IMR-90 (cell line): ENCODE results near the gene RGMB. TPM values are rescaled to one million over a fixed set of nuclear protein-coding genes. Genes with fewer than 3 reads are reported as not detected.

Experiments used
- ATAC-seq: fragments of 200-7000 bp; cut with Tn5 transposase; 2 replicates; pipeline ENCODE4 v1.9.1; 2020; ENCODE audit warnings: low read depth, mild to moderate bottlenecking, moderate library complexity
- BruUV-seq: library from RNA; stranded (reverse); fragments of 400-500 nt; replicated peaks from 2 replicates; lab custom pipeline; 2021; lab: Mats Ljungman, UMichigan
- CTCF ChIA-PET: fragments of 300-600 bp; formaldehyde crosslinking; extraction: SDS; loops from one replicate; lab custom pipeline; 2021; ENCODE audit warnings: antibody characterized with exemption; lab: Yijun Ruan, JAX
- POLR2A ChIA-PET: fragments of 300-600 bp; sonication (Branson Sonifier 250); formaldehyde crosslinking; loops from one replicate; lab custom pipeline; 2022; ENCODE audit warnings: antibody characterized with exemption; ENCODE audit not compliant: unreplicated experiment; lab: Charles Lee
- DNase-seq: peaks from one replicate; pipeline ENCODE4 v3.0.0; 2013
- H2AFZ ChIP-seq: replicated peaks from 2 replicates; pipeline ENCODE3; 2013; ENCODE audit warnings: low read length, mild to moderate bottlenecking; ENCODE audit not compliant: poor library complexity
- H2AK5ac ChIP-seq: 2 replicates; pipeline ENCODE4 v1.6.1; 2013; ENCODE audit warnings: low read depth, low read length, inconsistent platforms
- H2AK9ac ChIP-seq: replicated peaks from 2 replicates; pipeline ENCODE3; 2013; ENCODE audit warnings: mild to moderate bottlenecking, low read depth, low read length, moderate library complexity; ENCODE audit not compliant: poor library complexity
- H2BK120ac ChIP-seq: 2 replicates; pipeline ENCODE4 v1.6.1; 2013; ENCODE audit warnings: low read depth, low read length, inconsistent platforms
- H2BK15ac ChIP-seq: 3 replicates; pipeline ENCODE4 v1.6.1; 2013; ENCODE audit warnings: low read depth, low read length, inconsistent platforms
- H2BK20ac ChIP-seq: 2 replicates; pipeline ENCODE4 v1.6.1; 2013; ENCODE audit warnings: low read depth, mild to moderate bottlenecking, inconsistent platforms, low read length, moderate library complexity
- H2BK5ac ChIP-seq: 2 replicates; pipeline ENCODE4 v1.6.1; 2013; ENCODE audit warnings: mild to moderate bottlenecking, low read depth, low read length, inconsistent platforms; ENCODE audit not compliant: poor library complexity, severe bottlenecking
- H3K14ac ChIP-seq: replicated peaks from 2 replicates; pipeline ENCODE4 v1.6.1; 2013; ENCODE audit warnings: low read depth, low read length, inconsistent platforms
- H3K18ac ChIP-seq: 2 replicates; pipeline ENCODE4 v1.6.1; 2013; ENCODE audit warnings: low read depth, low read length, control low read depth
- H3K23ac ChIP-seq: 2 replicates; pipeline ENCODE4 v1.6.1; 2013; ENCODE audit warnings: low read depth, low read length, inconsistent platforms
- H3K27ac ChIP-seq: 2 replicates; pipeline ENCODE4 v1.5.1; 2013; ENCODE audit warnings: mild to moderate bottlenecking, control low read depth, low read length; ENCODE audit not compliant: insufficient read depth
- H3K27me3 ChIP-seq: 2 replicates; pipeline ENCODE4 v1.6.1; 2013; ENCODE audit warnings: low read length; ENCODE audit not compliant: control insufficient read depth, insufficient read depth
- H3K36me3 ChIP-seq: 2 replicates; pipeline ENCODE4 v1.6.1; 2013; ENCODE audit warnings: low read length, mixed read lengths; ENCODE audit not compliant: control insufficient read depth, insufficient read depth
- H3K4ac ChIP-seq: 2 replicates; pipeline ENCODE4 v1.6.1; 2013; ENCODE audit warnings: low read depth, low read length, inconsistent platforms
- H3K4me1 ChIP-seq: 2 replicates; pipeline ENCODE4 v1.6.1; 2013; ENCODE audit warnings: low read length, mixed read lengths; ENCODE audit not compliant: control insufficient read depth, insufficient read depth
- H3K4me2 ChIP-seq: 2 replicates; pipeline ENCODE4 v1.6.1; 2013; ENCODE audit warnings: low read depth, mild to moderate bottlenecking, control low read depth, low read length, moderate library complexity
- H3K4me3 ChIP-seq: 2 replicates; pipeline ENCODE4 v1.5.1; 2013; ENCODE audit warnings: low read depth, mild to moderate bottlenecking, control low read depth, low read length, moderate library complexity; ENCODE audit not compliant: insufficient read depth
- H3K56ac ChIP-seq: 2 replicates; pipeline ENCODE4 v1.6.1; 2013; ENCODE audit warnings: low read length, inconsistent platforms; ENCODE audit not compliant: insufficient read depth; ENCODE audit errors: extremely low read depth
- H3K79me1 ChIP-seq, 2 experiments: 2 replicates each; pipeline ENCODE4 v1.6.1; 2013; ENCODE audit warnings: low read length in 2 of 2, inconsistent platforms in 1 of 2, low read depth in 1 of 2
- H3K9ac ChIP-seq: 2 replicates; pipeline ENCODE4 v1.6.1; 2013; ENCODE audit warnings: low read depth, low read length, control low read depth
- H3K9me1 ChIP-seq: 2 replicates; pipeline ENCODE4 v1.6.1; 2013; ENCODE audit warnings: low read length, inconsistent platforms; ENCODE audit not compliant: insufficient read depth
- H3K9me3 ChIP-seq: 2 replicates; pipeline ENCODE4 v1.6.1; 2013; ENCODE audit warnings: low read length; ENCODE audit not compliant: control insufficient read depth, insufficient read depth
- H4K20me1 ChIP-seq: 2 replicates; pipeline ENCODE4 v1.6.1; 2013; ENCODE audit warnings: low read length, inconsistent platforms; ENCODE audit not compliant: insufficient read depth
- H4K5ac ChIP-seq: 2 replicates; pipeline ENCODE4 v1.6.1; 2013; ENCODE audit warnings: mild to moderate bottlenecking, low read depth, low read length, control low read depth
- H4K8ac ChIP-seq, 2 experiments: 2 replicates each; pipeline ENCODE4 v1.6.1; 2013; ENCODE audit warnings: low read depth in 2 of 2, low read length in 2 of 2, control low read depth in 1 of 2, inconsistent platforms in 1 of 2
- H4K91ac ChIP-seq: 2 replicates; pipeline ENCODE4 v1.6.1; 2013; ENCODE audit warnings: low read depth, low read length, inconsistent platforms; ENCODE audit not compliant: insufficient read depth
- BHLHE40 ChIP-seq: fragments of 150-350 bp; IDR thresholded peaks from 2 replicates; pipeline ENCODE4 v1.6.1; 2016; ENCODE audit warnings: mild to moderate bottlenecking, low read depth, low read length
- CEBPB ChIP-seq: IDR thresholded peaks from 2 replicates; pipeline ENCODE4 v1.6.1; 2012; ENCODE audit warnings: low read depth, low read length, improper control_type of control experiment
- CHD1 ChIP-seq: IDR thresholded peaks from 2 replicates; pipeline ENCODE4 v1.6.1; 2012; ENCODE audit warnings: low read depth, low read length, improper control_type of control experiment
- CTCF ChIP-seq: conservative IDR thresholded peaks from 2 replicates; pipeline ENCODE4 v1.5.1; 2012; ENCODE audit warnings: mild to moderate bottlenecking, low read depth, low read length, improper control_type of control experiment
- ELK1 ChIP-seq: fragments of 150-350 bp; IDR thresholded peaks from 2 replicates; pipeline ENCODE4 v1.6.1; 2016; ENCODE audit warnings: low read depth, mild to moderate bottlenecking, low read length, moderate library complexity, borderline replicate concordance
- FOS ChIP-seq: fragments of 150-350 bp; IDR thresholded peaks from 2 replicates; pipeline ENCODE4 v1.6.1; 2016; ENCODE audit warnings: low read depth, low read length
- MAFK ChIP-seq: IDR thresholded peaks from 2 replicates; pipeline ENCODE4 v1.6.1; 2012; ENCODE audit warnings: low read depth, low read length, improper control_type of control experiment
- MAZ ChIP-seq: IDR thresholded peaks from 2 replicates; pipeline ENCODE4 v1.6.1; 2012; ENCODE audit warnings: low read depth, mild to moderate bottlenecking, low read length, improper control_type of control experiment, moderate library complexity, borderline replicate concordance
- MXI1 ChIP-seq: IDR thresholded peaks from 2 replicates; pipeline ENCODE4 v1.6.1; 2012; ENCODE audit warnings: low read depth, mild to moderate bottlenecking, low read length, moderate library complexity, borderline replicate concordance
- NFE2L2 ChIP-seq: fragments of 150-350 bp; IDR thresholded peaks from 2 replicates; pipeline ENCODE4 v1.6.1; 2016; ENCODE audit warnings: low read depth, mild to moderate bottlenecking, low read length
- POLR2A ChIP-seq: IDR thresholded peaks from 2 replicates; pipeline ENCODE4 v1.6.1; 2012; ENCODE audit warnings: mild to moderate bottlenecking, low read depth, low read length
- RAD21 ChIP-seq: IDR thresholded peaks from 2 replicates; pipeline ENCODE4 v1.6.1; 2012; ENCODE audit warnings: low read length, improper control_type of control experiment
- RCOR1 ChIP-seq: IDR thresholded peaks from 2 replicates; pipeline ENCODE4 v1.6.1; 2012; ENCODE audit warnings: mild to moderate bottlenecking, low read length, improper control_type of control experiment; ENCODE audit not compliant: insufficient replicate concordance
- RFX5 ChIP-seq: IDR thresholded peaks from 2 replicates; pipeline ENCODE4 v1.8.0; 2012; ENCODE audit warnings: low read depth, mild to moderate bottlenecking, low read length, moderate library complexity
- SMC3 ChIP-seq: fragments of 150-350 bp; IDR thresholded peaks from 2 replicates; pipeline ENCODE4 v1.6.1; 2016; ENCODE audit warnings: low read depth, mild to moderate bottlenecking, antibody characterized with exemption, low read length, moderate library complexity
- WGBS, 2 experiments: methylation state at CpG; one replicate each; pipeline versions ENCODE4 v1.1.5 to v1.1.7; 2013; ENCODE audit warnings: missing lambda C conversion rate in 2 of 2; ENCODE audit not compliant: insufficient read length in 1 of 2; ENCODE audit errors: extremely low coverage in 2 of 2; 5-methylcytosine and 5-hydroxymethylcytosine counted together
- dilution Hi-C: fragments of 300-500 bp; cut with HindIII; formaldehyde crosslinking; loops from one replicate; pipeline ENCODE4 v1.14.3; 2018; ENCODE audit warnings: low sequenced_read_pairs; ENCODE audit not compliant: unreplicated experiment
- in situ Hi-C: fragments of 300-500 bp; cut with MboI; formaldehyde crosslinking; loops from 3 replicates; pipeline ENCODE4 v1.14.3; 2019; ENCODE audit warnings: low sequenced_read_pairs, inconsistent platforms, mixed read lengths
- intact Hi-C: fragments of 100-400 bp; cut with micrococcal nuclease; formaldehyde crosslinking; loops from 2 replicates; pipeline ENCODE4 v1.10.0; 2022
- polyA plus RNA-seq, 3 experiments: library from polyadenylated mRNA; depleted of rRNA; stranded (reverse); fragments of >200 nt; gene quantifications; 2 replicates each; pipeline ENCODE4 v1.2.3, GENCODE V29; 2012; ENCODE audit warnings: low replicate concordance in 1 of 3
- total RNA-seq: library from RNA; depleted of rRNA; stranded (reverse); fragments of >200 nt; gene quantifications from 2 replicates; pipeline ENCODE4 v1.2.3, GENCODE V29; 2012
- TF ChIP-seq, protein P1 (sequence below): fragments of 150-350 bp; IDR thresholded peaks from 2 replicates; pipeline ENCODE4 v1.6.1; 2017; ENCODE audit warnings: mild to moderate bottlenecking, antibody characterized with exemption, low read length, low read depth

Gene RGMB
- total and polyA plus RNA-seq, 2 of the 4 experiments (the other 2 are of a cell fraction), result 74.4 to 129 TPM

DNA sequence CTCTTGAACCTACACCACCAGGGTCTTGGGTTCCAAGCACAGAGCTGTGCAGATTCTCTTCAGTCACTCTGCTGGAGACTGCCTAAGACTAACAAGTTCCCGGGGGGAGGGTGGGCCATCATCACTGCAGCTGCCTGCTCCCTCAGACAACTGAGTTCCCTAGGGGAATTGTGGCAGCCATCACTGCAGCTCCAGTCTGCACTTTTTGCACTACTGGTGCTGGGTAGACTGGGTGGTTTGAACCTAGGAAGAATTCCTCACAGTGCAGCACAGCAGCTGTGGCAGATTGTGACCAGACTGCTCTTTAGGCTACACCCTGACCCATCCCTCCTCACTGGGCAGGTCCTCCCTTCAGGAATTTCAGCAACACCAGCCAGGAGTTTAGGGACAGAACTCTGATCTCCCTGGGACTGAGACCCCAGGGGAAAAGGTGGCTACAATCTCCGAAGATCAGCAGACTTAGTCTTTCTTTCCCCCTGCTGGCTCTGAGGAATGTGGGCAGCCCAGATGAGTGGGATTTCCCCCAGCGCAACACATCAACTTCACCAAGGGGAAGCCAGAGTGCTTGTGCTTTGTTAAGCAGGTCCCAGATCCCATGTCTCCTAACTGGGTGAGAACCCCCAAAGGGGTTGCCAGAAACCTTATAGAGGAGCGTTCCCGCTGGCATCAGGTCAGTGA lies 30.9 kb upstream of the RGMB start:
- Histone ChIP-seq H3K23ac (no peak overlapping the region), H4K91ac (no peak overlapping the region), H3K36me3 (no peaks in the 10 kb centered on the region), H3K27ac (no peak overlapping the region), H3K4ac (no peak overlapping the region), H2BK15ac (no peak overlapping the region), H4K5ac (no peak overlapping the region), H3K9me1 (no peaks in the 10 kb centered on the region), H3K9ac (no peak overlapping the region), H3K4me3 (no peak overlapping the region), H3K27me3 (no peaks in the 10 kb centered on the region), H3K9me3 (no peaks in the 10 kb centered on the region; the same call in 1 of the 2 replicates), H3K4me2 (no peak overlapping the region), H3K18ac (no peak overlapping the region), H2AK9ac (no peak overlapping the region), H2AFZ (peak overlapping the region; percentile 21), H2BK20ac (no peak overlapping the region), H2AK5ac (peak overlapping the region; percentile 16; the same call in 1 of the 2 replicates), H3K79me1 (no peaks in the 10 kb centered on the region), H3K4me1 (no peaks in the 10 kb centered on the region), H2BK5ac (no peak overlapping the region), H3K14ac (peak overlapping the region; percentile 41; the same call in 1 of the 2 replicates), H4K8ac (no peak overlapping the region), H3K56ac (no peak overlapping the region), H4K20me1 (no peaks in the 10 kb centered on the region), H2BK120ac (no peak overlapping the region)
- ATAC-seq (no peak), DNase-seq (no peak)
- dilution Hi-C loops, result no loop called here
- ChIA-PET POLR2A (no interaction called here), CTCF (no interaction called here)
- WGBS, 2 experiments, result 92% methylated on average over 2 of the region's 5 CpGs; no CpG with 5 or more reads in 1 of the 2 experiments
- intact Hi-C loops, result no loop called here
- BruUV-seq, result no TSS peak
- TF ChIP-seq CTCF, result no peak
- TF ChIP-seq MAZ, result no peak
- TF ChIP-seq CEBPB, result no peak
- TF ChIP-seq MXI1, result no peak
- TF ChIP-seq BHLHE40, result no peak
- TF ChIP-seq RCOR1, result no peak
- no peak for TF ChIP-seq ELK1
- TF ChIP-seq RFX5, result no peak
- TF ChIP-seq NFE2L2, result no peak
- TF ChIP-seq RAD21, result no peak
- no peak for TF ChIP-seq MAFK
- TF ChIP-seq CHD1, result no peak
- TF ChIP-seq POLR2A, result no peak
- no peak for TF ChIP-seq FOS
- TF ChIP-seq SMC3, result no peak
- TF ChIP-seq, protein P1, sequence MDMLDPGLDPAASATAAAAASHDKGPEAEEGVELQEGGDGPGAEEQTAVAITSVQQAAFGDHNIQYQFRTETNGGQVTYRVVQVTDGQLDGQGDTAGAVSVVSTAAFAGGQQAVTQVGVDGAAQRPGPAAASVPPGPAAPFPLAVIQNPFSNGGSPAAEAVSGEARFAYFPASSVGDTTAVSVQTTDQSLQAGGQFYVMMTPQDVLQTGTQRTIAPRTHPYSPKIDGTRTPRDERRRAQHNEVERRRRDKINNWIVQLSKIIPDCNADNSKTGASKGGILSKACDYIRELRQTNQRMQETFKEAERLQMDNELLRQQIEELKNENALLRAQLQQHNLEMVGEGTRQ, result no peak
- in situ Hi-C loops, result no loop called here
